ENCODE data around the gene SDR39U1.

DNA sequence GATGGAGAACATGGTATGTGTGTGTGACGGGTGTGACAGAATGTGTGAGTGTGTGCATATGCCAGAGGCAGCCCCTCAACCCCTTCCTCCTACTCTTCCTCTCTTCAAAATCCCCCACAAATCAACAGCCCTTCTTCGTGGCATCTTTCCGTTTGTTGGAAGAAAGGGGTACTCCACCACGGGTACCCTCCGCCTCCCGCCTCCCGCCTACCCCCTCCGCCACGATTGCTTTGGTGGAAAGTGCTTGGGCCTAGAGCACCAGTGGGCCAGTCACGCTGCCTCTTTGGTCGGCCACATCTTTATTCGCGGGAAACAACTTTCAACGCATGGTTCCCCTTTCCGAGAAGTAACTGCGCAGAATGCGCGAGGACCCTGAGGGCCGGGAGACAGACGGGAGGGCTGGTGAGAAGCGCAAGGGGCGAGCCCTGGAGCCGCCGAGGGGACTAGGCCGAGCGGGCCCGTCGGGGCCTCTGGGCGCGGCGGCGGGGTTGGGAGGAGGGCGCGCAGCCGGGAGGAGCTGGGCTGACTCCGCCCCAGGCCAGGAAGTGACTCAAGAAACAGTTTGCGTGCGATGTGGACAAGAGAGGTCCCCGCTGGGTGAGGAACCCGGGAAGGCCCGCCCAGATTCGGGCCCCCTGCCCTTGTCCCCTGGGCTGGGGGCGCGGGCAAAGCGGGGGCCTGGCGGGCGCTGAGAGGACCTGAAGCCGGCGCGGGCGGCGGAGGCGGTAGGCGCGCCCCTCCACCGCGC is 13.0 kb downstream of the SDR39U1 start, which contains the start of the genes CBLN3 and KHNYN:
- TF ChIP-seq, protein P1, sequence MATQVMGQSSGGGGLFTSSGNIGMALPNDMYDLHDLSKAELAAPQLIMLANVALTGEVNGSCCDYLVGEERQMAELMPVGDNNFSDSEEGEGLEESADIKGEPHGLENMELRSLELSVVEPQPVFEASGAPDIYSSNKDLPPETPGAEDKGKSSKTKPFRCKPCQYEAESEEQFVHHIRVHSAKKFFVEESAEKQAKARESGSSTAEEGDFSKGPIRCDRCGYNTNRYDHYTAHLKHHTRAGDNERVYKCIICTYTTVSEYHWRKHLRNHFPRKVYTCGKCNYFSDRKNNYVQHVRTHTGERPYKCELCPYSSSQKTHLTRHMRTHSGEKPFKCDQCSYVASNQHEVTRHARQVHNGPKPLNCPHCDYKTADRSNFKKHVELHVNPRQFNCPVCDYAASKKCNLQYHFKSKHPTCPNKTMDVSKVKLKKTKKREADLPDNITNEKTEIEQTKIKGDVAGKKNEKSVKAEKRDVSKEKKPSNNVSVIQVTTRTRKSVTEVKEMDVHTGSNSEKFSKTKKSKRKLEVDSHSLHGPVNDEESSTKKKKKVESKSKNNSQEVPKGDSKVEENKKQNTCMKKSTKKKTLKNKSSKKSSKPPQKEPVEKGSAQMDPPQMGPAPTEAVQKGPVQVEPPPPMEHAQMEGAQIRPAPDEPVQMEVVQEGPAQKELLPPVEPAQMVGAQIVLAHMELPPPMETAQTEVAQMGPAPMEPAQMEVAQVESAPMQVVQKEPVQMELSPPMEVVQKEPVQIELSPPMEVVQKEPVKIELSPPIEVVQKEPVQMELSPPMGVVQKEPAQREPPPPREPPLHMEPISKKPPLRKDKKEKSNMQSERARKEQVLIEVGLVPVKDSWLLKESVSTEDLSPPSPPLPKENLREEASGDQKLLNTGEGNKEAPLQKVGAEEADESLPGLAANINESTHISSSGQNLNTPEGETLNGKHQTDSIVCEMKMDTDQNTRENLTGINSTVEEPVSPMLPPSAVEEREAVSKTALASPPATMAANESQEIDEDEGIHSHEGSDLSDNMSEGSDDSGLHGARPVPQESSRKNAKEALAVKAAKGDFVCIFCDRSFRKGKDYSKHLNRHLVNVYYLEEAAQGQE (IDR thresholded peaks at IDR 0.05; ENCODE audit: insufficient read depth in 1 of 2, low read depth in 2 of 2, low read length in 2 of 2) = no peak
- TF ChIP-seq POLR2AphosphoS5 (IDR thresholded peaks at IDR 0.05; ENCODE audit: low read depth, low read length) = peak; percentile 68

All from PFSK-1 (cell line).